ENCODE measurements around the gene PNPLA5. TPM values are rescaled to one million over a fixed set of nuclear protein-coding genes. Genes with fewer than 3 reads are reported as not detected.

The PNPLA5 gene
- total and polyA plus RNA-seq, 2 of the 13 experiments (the other 11 are each of a cell fraction or from before 2014, with no cell fraction given): not detected

DNA sequence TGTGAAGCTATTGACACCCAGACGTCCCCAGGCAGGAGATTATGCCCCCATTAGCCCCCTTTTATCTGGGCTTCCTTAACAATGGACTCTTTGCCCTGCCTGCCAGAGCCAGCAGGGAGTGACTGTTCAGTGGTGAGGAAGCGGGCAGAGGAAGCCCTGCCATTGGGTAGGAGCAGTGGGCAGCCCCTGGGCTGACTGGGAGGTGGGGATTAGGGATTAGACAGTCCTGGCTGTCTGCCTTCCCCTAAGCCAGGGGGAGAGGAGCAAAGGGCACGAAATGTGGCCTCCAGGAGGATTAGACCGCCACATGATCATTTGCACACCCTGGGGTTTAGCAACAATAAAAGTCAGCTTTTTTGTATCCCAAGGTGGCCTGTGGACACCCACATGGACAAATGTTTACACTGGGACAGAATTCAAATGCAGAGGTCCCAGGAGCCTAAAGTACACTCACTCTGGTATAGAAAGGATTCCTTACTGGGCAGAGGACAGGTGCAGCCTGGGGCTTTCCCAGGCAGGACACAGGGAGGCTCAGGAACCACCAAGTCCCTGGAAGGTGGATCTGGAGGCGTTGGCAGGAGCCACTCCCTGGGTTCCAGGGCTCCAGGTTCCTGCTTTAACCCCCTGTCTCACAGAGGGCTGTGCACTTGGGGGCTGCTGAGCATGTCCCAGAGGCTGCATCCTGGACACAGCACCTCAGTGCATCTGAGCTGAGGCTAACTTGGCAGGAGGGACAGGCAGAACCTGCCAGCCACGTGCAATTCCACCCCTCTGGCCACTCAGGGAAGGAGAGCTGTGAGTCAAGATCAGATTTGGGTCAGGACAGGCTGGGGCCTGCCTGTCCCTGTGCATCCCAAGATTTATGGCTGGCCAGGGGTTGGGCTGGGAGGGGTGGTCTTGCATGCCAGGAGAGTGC lies 33.9 kb upstream of the PNPLA5 start (continued):
- TF ChIP-seq, protein P1, sequence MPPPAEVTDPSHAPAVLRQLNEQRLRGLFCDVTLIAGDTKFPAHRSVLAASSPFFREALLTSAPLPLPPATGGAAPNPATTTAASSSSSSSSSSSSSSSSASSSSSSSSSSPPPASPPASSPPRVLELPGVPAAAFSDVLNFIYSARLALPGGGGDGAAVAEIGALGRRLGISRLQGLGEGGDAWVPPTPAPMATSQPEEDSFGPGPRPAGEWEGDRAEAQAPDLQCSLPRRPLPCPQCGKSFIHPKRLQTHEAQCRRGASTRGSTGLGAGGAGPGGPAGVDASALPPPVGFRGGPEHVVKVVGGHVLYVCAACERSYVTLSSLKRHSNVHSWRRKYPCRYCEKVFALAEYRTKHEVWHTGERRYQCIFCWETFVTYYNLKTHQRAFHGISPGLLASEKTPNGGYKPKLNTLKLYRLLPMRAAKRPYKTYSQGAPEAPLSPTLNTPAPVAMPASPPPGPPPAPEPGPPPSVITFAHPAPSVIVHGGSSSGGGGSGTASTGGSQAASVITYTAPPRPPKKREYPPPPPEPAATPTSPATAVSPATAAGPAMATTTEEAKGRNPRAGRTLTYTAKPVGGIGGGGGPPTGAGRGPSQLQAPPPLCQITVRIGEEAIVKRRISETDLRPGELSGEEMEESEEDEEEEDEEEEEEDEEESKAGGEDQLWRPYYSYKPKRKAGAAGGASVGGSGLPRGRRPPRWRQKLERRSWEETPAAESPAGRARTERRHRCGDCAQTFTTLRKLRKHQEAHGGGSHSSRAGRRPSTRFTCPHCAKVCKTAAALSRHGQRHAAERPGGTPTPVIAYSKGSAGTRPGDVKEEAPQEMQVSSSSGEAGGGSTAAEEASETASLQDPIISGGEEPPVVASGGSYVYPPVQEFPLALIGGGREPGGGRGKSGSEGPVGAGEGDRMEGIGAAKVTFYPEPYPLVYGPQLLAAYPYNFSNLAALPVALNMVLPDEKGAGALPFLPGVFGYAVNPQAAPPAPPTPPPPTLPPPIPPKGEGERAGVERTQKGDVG (CRISPR knock-in tag; IDR thresholded peaks at IDR 0.05; ENCODE audit: borderline replicate concordance): no peak
- no peak for TF ChIP-seq HOXA9 (CRISPR knock-in tag; IDR thresholded peaks at IDR 0.05; ENCODE audit: borderline replicate concordance)
- TF ChIP-seq NFRKB (IDR thresholded peaks at IDR 0.05): no peak
- TF ChIP-seq, protein P2, sequence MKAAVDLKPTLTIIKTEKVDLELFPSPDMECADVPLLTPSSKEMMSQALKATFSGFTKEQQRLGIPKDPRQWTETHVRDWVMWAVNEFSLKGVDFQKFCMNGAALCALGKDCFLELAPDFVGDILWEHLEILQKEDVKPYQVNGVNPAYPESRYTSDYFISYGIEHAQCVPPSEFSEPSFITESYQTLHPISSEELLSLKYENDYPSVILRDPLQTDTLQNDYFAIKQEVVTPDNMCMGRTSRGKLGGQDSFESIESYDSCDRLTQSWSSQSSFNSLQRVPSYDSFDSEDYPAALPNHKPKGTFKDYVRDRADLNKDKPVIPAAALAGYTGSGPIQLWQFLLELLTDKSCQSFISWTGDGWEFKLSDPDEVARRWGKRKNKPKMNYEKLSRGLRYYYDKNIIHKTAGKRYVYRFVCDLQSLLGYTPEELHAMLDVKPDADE (CRISPR knock-in tag; IDR thresholded peaks at IDR 0.05): no peak
- TF ChIP-seq AGO2 (optimal IDR thresholded peaks at IDR 0.05; ENCODE audit: low read depth, low read length): peak; percentile 80
- no peak for TF ChIP-seq ZFP37 (CRISPR knock-in tag; IDR thresholded peaks at IDR 0.05; ENCODE audit: borderline replicate concordance)
- TF ChIP-seq PRPF4 (IDR thresholded peaks at IDR 0.05; ENCODE audit: low read depth, low read length, poor library complexity, severe bottlenecking): no peak
- TF ChIP-seq, protein P3, sequence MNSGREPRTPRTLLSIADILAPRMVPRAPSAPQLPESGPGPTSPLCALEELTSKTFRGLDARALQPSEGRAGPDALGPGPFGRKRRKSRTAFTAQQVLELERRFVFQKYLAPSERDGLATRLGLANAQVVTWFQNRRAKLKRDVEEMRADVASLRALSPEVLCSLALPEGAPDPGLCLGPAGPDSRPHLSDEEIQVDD (CRISPR knock-in tag; IDR thresholded peaks at IDR 0.05; ENCODE audit: borderline replicate concordance): no peak
- TF ChIP-seq, protein P4, sequence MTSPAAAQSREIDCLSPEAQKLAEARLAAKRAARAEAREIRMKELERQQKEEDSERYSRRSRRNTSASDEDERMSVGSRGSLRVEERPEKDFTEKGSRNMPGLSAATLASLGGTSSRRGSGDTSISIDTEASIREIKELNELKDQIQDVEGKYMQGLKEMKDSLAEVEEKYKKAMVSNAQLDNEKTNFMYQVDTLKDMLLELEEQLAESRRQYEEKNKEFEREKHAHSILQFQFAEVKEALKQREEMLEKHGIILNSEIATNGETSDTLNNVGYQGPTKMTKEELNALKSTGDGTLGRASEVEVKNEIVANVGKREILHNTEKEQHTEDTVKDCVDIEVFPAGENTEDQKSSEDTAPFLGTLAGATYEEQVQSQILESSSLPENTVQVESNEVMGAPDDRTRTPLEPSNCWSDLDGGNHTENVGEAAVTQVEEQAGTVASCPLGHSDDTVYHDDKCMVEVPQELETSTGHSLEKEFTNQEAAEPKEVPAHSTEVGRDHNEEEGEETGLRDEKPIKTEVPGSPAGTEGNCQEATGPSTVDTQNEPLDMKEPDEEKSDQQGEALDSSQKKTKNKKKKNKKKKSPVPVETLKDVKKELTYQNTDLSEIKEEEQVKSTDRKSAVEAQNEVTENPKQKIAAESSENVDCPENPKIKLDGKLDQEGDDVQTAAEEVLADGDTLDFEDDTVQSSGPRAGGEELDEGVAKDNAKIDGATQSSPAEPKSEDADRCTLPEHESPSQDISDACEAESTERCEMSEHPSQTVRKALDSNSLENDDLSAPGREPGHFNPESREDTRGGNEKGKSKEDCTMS (CRISPR knock-in tag; conservative IDR thresholded peaks at IDR 0.05): no peak
- TF ChIP-seq RBAK (CRISPR knock-in tag; IDR thresholded peaks at IDR 0.05): no peak
- TF ChIP-seq, protein P5, sequence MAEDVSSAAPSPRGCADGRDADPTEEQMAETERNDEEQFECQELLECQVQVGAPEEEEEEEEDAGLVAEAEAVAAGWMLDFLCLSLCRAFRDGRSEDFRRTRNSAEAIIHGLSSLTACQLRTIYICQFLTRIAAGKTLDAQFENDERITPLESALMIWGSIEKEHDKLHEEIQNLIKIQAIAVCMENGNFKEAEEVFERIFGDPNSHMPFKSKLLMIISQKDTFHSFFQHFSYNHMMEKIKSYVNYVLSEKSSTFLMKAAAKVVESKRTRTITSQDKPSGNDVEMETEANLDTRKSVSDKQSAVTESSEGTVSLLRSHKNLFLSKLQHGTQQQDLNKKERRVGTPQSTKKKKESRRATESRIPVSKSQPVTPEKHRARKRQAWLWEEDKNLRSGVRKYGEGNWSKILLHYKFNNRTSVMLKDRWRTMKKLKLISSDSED (CRISPR knock-in tag; IDR thresholded peaks at IDR 0.05): no peak
- no peak for TF ChIP-seq MTF1 (CRISPR knock-in tag; IDR thresholded peaks at IDR 0.05)
- TF ChIP-seq ARID3A (IDR thresholded peaks at IDR 0.05; ENCODE audit: low read depth, low read length): peak; percentile 79; the same call in 1 of the 2 replicates
- TF ChIP-seq ZNF883 (CRISPR knock-in tag; IDR thresholded peaks at IDR 0.05; ENCODE audit: not compliant biosample characterization): no peak
- no peak; the same call in 1 of the 2 replicates for TF ChIP-seq TSC22D2 (CRISPR knock-in tag; IDR thresholded peaks at IDR 0.05; ENCODE audit: borderline replicate concordance)
- no peak for TF ChIP-seq ZKSCAN1 (IDR thresholded peaks at IDR 0.05; ENCODE audit: low read length)
- TF ChIP-seq TBL1XR1 (IDR thresholded peaks at IDR 0.05; ENCODE audit: borderline replicate concordance, low read length, partially characterized antibody): no peak

Measured in HepG2 (cell line).